ENCODE results near the gene MFSD12.

MFSD12 gene

DNA sequence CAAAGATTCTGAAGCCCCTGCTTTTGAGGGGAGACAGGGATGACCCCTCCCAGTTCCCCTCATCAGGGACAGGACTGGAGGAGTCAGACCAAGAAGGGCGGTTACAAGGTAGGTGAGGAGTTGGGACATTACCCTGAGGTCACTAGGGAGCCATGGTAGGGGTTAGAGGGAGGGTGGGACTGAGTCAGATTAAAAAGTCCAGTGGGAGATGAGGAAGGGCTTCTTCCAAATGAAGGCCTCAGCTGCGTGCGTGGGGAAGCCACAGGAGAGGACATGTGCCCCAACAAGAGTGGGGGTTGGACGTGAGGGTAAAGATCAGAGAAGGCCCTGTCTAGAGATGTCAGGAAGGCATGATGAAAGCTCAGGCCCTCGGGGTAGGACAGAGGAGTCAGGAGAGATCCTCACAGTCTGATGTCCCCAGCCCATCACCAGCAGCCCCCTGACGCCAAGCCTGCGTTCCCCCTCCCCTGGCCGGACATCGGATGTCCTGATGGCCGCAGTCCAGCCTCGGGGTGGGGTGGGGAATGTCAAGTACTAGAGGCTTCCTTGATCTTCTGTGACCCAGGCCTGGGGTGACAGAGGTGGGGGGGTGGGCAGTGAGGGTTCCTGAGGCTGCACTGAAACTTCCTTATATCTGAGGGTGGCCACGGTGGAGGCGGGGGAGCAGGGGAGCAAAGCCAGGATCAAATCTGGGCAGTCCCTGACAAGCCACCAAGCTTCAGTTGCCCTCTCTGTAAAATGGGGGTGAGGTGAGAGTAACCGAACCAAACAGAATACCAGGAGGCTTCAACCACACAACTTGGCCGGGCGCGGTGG, 6.5 kb upstream of the MFSD12 start:
- in situ Hi-C loops (cut with MboI; ENCODE audit: low sequenced_read_pairs), result no loop called here

DNA sequence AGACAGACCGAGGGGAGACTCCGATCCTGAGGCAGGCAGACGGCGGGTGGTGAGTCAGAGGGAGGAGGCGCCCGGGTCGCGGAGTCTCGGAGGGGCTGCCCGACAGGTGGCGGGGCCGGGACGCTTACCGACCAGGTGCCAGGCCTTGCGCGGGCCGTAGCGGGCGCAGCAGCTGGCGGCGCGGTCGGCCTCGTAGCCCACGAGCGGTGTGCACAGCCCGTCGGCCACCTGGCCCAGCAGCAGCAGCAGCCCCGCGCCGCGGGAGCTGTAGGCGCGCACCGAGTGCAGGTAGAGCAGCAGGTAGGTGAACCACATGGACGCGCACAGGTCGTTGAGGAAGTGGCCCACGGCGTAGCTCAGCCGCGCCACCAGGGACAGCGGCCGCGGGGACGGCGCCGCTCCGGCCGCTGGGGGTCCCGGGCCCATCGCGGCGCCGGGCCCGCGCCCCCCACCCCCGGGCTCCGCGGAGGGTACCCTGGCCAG, 367 bp downstream of the MFSD12 start:
- in situ Hi-C loops (cut with MboI; ENCODE audit: low sequenced_read_pairs), result no loop called here

DNA sequence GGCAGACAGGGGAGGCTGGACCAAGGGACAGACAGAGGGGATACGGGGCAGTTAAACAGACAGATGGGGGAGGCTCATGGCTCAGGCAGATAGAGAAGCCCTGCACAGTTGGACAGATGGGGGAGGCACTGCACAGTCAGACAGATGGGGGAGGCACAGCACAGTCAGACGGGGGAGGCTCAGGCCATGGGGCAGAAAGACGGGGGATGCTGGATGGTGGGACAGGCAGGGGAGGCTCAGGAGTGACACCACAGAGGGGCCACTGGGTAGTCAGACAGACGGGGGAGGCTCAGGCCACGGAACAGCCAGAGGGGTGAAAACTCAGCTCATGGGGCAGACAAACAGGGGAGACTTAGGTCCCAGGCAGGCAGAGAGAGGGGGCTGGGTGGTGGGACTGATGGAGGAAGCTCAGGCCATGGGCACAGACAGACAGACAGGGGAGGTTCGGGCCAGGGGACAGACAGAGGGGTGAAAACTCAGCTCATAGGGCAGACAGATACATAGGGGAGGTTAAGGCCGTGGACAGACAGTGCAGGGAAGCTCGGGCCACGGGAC, 886 bp downstream of the MFSD12 start:
- in situ Hi-C loops (cut with MboI; ENCODE audit: low sequenced_read_pairs), result no loop called here

DNA sequence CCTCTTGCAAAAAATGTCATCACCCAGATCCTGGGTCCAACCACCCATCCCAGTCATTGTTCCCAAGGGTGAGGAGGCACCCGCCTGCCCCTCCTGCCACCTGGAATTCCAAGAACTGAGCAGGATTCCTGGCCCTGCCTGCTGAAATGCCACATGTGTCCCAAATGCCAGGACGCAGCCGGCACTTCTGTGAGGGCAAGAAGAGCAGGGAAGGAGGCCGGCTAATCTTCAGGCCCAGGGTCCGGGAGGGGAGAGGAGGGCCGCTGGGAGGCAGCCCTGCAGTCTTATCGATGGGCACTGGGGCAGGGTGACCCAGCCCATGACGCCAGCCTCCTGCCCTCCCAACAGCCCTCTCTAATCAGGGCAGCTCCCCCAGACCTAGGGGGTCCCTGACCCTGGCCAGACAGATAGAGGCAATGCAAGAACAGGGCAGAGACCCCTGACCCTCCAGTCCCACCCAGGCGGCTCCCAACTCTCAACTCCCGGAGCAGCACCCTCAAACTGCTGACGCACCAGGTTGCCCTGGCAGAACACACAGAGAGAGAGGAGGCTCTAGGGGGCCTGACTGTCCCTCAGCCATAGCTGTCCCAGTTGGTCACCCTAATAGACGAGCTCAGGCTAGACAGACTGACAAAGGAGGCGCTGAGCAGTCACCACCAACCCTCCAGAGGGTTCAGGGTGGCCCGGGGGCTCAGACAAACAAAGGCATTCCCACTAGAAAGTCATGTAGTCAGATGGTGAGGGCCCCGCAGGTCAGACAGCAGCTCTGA, 1.5 kb downstream of the MFSD12 start:
- in situ Hi-C loops (cut with MboI; ENCODE audit: low sequenced_read_pairs), result no loop called here

DNA sequence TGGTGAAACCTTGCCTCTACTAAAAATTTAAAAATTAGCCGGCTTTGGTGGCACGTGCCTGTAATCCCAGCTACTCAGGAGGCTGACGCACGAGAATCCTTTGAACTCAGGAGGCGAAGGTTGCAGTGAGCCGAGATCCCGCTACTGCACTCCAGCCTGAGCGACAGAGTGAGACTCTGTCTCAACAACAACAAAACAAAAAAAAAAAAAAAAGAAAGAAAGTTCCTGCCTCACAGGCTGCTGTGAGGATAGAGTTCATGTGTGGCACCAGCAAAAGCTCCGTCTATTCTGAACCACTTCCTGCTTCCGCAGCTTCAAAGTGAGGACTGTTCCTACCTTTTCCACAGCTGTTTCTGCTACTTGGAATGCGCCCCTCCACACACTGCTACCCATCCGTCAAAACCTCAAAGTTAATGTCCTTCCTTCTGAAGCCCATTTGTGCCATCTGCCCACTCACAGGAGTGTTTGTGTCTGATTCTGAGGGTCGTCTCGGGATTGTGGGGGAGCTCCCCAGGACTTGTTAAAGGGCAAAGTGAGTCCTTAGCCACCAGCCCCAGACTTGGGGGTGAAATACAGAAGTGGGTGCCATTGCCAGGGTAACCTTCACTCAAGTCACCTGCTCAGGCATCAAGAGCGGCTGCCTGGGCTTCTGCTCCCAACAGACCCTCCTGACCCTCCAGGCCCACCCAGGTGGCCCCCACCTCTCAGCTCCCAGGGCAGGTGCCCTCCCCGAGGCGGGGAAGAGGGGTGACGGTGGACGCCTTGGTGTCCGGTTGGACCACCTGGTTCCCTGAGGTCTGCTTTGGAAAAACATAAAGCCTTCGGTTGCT, 2.9 kb downstream of the MFSD12 start:
- in situ Hi-C loops (cut with MboI; ENCODE audit: low sequenced_read_pairs), result no loop called here

DNA sequence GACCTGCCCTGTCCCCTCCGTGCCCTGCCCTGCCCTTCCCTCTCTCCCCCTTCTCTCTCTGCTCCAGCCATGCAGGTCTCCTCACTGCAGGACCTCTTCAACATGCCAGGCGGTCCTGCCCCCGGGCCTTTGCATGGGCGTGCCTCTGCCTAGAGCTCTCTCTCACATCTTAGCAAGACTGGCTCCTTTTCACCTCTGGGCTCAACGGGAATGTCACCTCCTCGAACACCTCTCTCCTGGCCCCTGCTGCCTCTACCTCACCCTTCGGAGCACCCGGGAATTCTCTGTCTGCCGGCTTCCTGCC, 5.6 kb downstream of the MFSD12 start:
- in situ Hi-C loops (cut with MboI; ENCODE audit: low sequenced_read_pairs), result no loop called here

DNA sequence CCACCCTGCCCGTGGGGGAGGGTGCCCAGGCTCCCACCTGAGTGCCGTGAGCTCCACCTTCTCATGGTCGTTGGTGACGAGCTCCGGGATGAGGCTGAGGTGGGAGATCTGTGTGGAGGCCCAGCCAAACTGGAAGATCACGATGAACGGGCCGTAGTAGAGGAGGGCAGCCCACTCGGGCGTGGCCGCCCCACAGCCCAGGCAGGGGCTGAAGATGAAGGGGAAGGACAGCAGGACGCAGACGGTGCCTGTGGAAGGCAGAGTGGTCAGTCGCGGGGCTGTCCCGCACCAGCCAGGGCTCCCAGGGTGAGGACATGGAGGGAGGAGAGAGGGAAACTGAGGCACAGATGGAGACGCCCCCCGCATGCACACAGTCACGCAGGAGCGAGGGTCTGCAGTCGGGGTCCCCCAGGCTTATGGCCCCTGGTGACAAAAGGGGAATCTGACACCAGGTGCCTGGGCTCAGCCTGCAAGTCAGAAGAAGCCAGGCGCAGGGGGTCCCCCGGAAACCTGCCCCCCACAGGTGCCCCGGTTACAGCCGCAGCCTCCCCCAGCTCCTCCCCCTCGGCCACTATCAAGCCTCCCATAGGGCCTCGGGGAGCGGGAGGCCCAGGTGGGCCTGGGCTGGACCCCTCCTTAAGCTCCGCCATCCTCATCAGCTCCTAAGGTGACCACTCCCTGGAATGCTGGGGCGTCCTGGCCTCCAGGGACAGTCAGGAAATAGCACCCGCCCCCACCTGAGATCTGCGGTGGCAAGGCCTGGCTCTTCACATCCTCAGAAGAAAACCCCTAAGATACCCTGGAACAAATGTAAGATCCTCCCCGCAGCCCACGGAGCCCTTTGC, 6.2 kb downstream of the MFSD12 start:
- in situ Hi-C loops (cut with MboI; ENCODE audit: low sequenced_read_pairs), result no loop called here

DNA sequence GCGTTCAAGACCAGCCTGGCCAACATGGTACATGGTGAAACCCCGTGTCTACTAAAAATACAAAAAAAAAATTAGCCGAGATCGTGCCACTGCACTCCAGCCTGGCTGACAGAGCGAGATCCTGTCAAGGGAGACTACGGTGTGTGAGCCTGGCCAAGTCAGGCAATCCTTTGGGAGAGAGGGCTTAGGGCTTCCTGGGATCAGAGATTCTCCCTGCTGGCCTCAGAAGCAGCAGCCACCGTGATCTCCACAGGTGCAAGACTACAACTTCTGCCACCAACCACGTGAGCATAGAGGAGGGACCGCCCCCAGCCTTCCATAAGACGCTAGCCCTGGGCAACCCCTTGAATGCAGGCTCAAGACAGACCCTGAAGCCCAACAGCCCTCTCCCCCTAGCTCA, 7.6 kb downstream of the MFSD12 start:
- in situ Hi-C loops (cut with MboI; ENCODE audit: low sequenced_read_pairs), result no loop called here

DNA sequence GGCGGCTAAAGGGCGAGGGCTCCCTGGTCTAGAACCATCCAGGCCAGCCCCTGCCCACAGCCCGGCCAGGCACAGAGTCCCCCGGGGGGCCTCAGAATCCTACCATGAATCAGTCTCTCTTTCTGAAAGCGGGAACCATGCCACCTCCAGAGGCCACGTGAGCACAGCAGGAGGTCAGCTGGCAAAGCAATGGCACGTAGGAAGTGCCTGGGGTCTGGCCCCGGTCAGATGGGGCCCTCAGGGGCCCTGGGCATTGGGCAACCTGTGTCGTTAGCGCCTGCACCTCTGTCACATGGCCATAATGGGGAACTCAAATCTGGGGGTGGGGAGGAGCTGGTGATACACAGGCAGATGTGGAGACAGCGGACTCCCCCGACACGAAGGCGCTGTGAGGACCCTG, 8.8 kb downstream of the MFSD12 start:
- in situ Hi-C loops (cut with MboI; ENCODE audit: low sequenced_read_pairs), result no loop called here

DNA sequence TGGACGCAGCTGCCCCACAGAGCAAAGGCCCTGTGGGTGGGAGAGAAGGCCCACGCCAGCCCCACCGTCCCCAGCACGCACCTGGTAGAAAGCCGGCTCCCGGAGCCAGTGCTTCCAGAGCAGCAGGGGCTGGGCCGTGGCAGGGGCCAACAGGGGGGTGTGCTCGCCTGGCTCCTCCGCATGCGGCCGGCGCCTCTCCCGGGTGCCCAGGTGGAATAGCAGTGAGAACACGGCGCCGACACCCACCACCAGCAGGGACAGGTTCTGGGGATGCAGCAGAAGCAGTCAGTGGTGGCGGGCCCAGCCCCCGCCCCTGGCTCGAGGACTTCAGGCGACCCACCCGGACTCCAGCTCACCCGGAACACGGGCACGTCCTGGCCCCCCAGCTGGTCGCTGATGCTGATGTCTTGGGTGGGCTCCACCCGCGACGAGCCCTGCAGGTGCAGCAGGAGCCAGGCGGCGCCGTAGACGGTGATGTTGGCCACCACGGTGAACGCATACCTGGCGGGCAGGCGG, 9.6 kb downstream of the MFSD12 start:
- in situ Hi-C loops (cut with MboI; ENCODE audit: low sequenced_read_pairs), result no loop called here

DNA sequence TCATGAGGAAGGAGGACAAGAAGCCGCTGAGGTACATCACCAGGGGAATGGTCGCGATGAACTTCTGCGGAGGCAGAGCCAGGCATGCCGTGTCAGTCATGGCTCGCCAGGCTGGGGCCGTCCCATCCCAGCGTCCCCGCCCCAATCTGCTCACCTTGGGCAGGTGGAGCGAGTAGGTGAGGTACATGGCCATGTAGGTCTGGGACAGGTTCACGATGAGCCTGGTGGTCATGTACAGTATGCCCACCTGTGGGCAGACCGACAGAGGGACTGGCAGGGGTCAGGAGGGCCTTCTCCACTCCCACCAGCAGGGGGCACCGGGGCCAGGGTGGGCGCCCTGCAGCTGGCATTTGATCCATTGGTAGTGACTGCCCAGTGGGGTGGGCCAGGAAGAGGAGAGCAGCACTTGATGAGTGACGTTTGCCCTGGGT, 10.1 kb downstream of the MFSD12 start:
- in situ Hi-C loops (cut with MboI; ENCODE audit: low sequenced_read_pairs), result no loop called here

DNA sequence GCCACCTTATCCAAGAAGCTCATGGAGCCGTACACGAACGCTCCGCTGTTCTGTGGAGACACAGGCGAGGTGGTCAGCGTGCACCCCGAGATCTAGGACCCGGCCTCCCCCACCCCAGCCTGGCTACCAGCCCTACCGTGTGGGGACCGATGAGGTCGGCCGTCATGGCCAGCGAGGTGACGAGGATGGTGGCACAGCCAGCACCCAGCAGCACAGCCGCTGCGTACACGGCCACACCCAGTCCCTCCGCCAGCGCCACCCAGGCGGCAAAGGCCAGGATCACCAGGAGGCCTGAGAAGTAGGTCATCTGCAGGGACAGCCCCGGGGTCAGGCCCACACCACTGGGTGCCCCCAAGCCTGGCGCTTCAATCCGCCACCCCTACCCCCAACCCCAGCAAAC, 11.3 kb downstream of the MFSD12 start:
- in situ Hi-C loops (cut with MboI; ENCODE audit: low sequenced_read_pairs), result no loop called here

DNA sequence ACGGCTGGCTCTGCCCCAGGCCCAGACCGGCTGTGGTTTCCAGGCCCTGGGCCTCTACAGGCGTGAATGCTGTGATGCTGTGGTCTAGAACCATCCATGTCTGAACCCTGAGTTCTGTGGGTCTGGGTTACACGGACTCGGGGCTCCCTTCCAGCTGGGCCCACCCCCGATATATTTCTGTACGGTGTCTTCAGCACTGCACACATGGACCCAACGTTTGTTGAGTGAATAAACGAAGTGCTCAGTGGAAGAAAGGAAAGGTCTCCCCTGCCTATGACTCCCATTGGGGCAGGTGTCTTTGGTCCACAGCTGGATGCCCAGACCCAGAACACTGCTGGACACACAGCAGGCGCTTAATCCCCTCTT, 11.7 kb downstream of the MFSD12 start:
- in situ Hi-C loops (cut with MboI; ENCODE audit: low sequenced_read_pairs), result no loop called here

DNA sequence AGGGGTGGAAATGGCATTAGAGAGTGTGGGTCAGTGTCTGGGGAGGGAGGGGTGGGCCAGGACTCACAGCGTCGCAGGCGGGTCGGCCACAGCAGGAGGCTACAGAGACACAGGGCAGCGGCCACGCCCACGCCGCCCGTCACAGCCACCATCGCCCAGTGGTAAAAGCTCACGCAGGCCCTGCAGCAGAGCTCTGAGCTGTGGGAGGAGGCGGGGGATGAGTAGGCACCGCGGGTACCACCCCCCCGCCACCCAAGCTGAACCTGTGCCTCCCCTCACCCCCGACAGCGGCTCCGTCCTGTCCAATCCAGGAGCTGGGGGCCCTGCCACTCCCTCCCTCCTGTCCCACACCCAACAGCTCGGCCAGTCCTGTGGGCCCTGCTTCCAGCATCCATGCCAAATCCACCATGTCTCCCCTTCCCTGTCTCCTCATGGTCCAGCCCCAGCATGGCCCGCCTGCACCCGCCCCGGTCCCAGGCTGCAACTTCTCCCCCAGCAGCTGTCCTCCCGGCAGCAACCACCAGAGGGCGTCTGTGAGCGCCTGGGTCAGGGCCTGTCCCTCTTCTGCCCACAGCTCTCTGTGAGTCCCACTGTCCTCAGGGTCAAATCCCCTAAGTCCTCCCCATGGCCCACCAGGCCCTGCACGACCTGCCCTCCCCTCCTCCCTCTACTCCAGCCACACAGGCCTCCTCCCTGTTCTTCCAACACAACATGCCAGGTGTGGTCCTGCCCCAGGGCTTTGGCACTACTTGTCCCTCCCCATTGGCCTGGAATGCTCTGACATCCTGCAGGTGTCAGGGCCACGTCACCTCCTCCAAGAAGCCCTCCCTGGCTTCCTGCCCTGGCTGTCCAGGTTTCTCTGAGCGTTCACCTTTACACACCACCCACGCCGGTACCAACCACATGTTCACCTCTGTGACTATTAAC, 12.4 kb downstream of the MFSD12 start:
- in situ Hi-C loops (cut with MboI; ENCODE audit: low sequenced_read_pairs), result no loop called here

DNA sequence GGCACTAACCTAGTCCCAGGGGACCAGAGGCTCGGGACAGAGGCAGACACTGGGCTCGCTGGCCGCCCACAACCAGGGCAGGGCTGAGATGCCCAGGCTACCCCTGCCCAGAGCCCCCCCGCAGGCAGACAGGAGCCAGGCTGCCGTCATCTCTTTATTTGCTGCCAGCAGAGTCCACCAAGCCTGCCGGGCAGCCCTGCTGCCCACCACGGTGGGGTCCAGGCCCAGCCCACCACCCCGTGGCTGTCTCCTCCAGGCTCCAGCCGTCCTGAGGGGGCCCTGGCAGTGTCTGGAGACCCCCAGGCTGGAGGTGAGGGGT, 13.4 kb downstream of the MFSD12 start:
- in situ Hi-C loops (cut with MboI; ENCODE audit: low sequenced_read_pairs), result no loop called here

DNA sequence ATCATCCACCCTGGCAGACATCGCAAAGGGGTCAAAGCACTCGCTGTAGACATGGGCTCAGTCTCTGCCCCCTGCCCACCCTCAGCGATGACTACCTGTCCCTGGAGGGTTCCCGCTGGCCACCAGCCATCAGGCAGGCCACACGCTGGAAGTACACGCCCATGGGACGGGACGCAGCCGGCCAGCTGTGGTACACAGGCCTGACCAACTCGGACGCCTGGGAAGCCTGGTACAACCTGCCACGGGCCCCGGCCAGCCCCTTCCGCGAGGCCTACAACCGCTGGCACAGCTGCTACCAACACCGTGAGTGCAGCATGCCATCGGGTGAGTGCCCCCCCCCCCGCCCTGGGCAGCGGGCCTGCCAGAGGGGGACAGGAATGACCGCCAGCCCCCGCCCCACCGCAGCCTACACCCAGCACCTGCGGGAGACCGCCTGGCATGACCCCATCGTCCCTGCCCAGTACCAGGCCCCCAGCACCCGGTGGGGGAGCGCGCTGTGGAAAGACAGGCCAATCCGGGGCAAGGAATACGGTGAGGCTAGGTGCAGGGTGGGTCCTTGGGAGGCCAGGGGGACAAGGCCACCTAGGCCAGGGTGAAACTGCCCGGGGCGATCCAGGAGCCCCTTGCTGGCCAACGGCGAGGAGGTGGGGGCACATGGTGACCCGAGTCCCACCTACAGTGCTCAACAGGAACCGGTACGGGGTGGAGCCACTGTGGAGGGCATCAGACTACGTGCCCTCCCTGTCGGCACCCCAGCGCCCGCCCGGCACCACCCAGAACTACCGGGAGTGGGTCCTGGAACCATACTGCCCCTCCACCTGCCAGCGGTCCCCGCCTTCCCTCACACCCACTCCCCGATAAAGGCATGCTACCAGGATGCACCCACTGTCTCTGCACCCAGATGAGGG, 14.0 kb downstream of the MFSD12 start:
- in situ Hi-C loops (cut with MboI; ENCODE audit: low sequenced_read_pairs), result no loop called here

DNA sequence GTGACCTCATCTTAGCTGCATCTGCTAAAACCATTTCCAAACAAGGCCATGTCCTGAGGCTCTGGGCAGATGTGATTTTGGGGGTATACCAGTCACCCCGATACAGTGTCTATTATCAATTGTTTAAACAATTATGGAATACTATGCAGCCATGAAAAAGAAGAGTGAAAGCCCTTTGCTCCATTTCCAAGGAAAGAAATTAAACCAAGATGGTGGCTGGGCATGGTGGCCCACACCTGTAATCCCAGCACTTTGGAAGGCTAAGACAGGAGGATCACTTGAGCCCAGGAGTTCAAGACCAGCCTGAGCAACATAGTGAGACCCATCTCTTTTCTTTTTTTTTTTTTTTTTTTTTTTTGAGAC, 17.6 kb downstream of the MFSD12 start:
- in situ Hi-C loops (cut with MboI; ENCODE audit: low sequenced_read_pairs), result no loop called here
